SK-N-SH (cell line): ENCODE data around the gene NPFF. TPM values are rescaled to one million over a fixed set of nuclear protein-coding genes. Genes with fewer than 3 reads are reported as not detected.

Experiments
- CTCF ChIA-PET: fragments of 300-600, 350-600 bp; formaldehyde crosslinking; extraction: SDS; loops from one replicate; lab custom pipeline; 2021; lab: Yijun Ruan, JAX
- POLR2A ChIA-PET: fragments of 350-600 bp; sonication (Branson Sonifier 250); formaldehyde crosslinking; extraction: SDS; loops from one replicate; lab custom pipeline; 2020; ENCODE audit warnings: antibody characterized with exemption, inconsistent platforms; lab: Yijun Ruan, JAX
- DNase-seq: peaks from one replicate; pipeline ENCODE4 v3.0.0; 2012
- H2AFZ ChIP-seq: fragments of 200-600 bp; sonication (generic); 2 replicates; pipeline ENCODE4 v1.8.1; 2016; ENCODE audit warnings: antibody characterized with exemption, mild to moderate bottlenecking, low read depth
- H3F3A ChIP-seq: fragments of 200-600 bp; sonication (generic); replicated peaks from 2 replicates; pipeline ENCODE3; 2016; ENCODE audit warnings: antibody characterized with exemption, mild to moderate bottlenecking; ENCODE audit not compliant: insufficient read depth
- H3K27ac ChIP-seq, 2 experiments: fragments of 200-500 bp in 1 of 2; fragments of 200-600 bp in 1 of 2; sonication (Bioruptor generic) in 1 of 2; sonication (generic), shearing (Covaris generic) in 1 of 2; 2 replicates each; pipeline versions ENCODE4 v1.5.1 to v1.6.1; 2014 to 2016; ENCODE audit warnings: low read depth in 2 of 2, inconsistent platforms in 1 of 2, low read length in 1 of 2, mild to moderate bottlenecking in 1 of 2, mixed read lengths in 1 of 2
- H3K27me3 ChIP-seq: fragments of 200-600 bp; sonication (generic), shearing (Covaris generic); 2 replicates; pipeline ENCODE4 v1.6.1; 2016; ENCODE audit warnings: mixed run types; ENCODE audit not compliant: insufficient read depth
- H3K36me3 ChIP-seq, 2 experiments: fragments of 200-500 bp in 1 of 2; fragments of 200-600 bp in 1 of 2; sonication (Bioruptor generic) in 1 of 2; sonication (generic) in 1 of 2; replicated peaks in 1 of 2; 2 replicates each; pipeline versions ENCODE3 to v1.5.1; 2014 to 2016; ENCODE audit warnings: low read length in 1 of 2, mild to moderate bottlenecking in 1 of 2; ENCODE audit not compliant: insufficient read depth in 2 of 2, control insufficient read depth in 1 of 2
- H3K4me1 ChIP-seq, 2 experiments: fragments of 200-500 bp in 1 of 2; fragments of 200-600 bp in 1 of 2; sonication (Bioruptor generic) in 1 of 2; sonication (generic), shearing (Covaris generic) in 1 of 2; 2 replicates each; pipeline versions ENCODE4 v1.5.1 to v1.6.1; 2014 to 2016; ENCODE audit warnings: low read depth in 1 of 2, low read length in 1 of 2, mixed run types in 1 of 2; ENCODE audit not compliant: insufficient read depth in 2 of 2, control insufficient read depth in 1 of 2
- H3K4me2 ChIP-seq: fragments of 200-600 bp; sonication (generic), shearing (Covaris generic); 2 replicates; pipeline ENCODE4 v1.6.1; 2017; ENCODE audit warnings: mixed run types
- H3K4me3 ChIP-seq, 2 experiments: fragments of 200-500 bp in 1 of 2; fragments of 200-600 bp in 1 of 2; sonication (Bioruptor generic) in 1 of 2; sonication (generic), shearing (Covaris generic) in 1 of 2; 2 replicates each; pipeline versions ENCODE4 v1.5.1 to v1.8.1; 2014 to 2016; ENCODE audit warnings: low read depth in 2 of 2, inconsistent platforms in 1 of 2, low read length in 1 of 2, mild to moderate bottlenecking in 1 of 2, mixed read lengths in 1 of 2, moderate library complexity in 1 of 2
- H3K79me2 ChIP-seq: fragments of 200-600 bp; sonication (generic); 2 replicates; pipeline ENCODE4 v1.8.1; 2017; ENCODE audit warnings: mild to moderate bottlenecking; ENCODE audit not compliant: insufficient read depth
- H3K9ac ChIP-seq: fragments of 200-600 bp; sonication (generic); 2 replicates; pipeline ENCODE4 v1.6.1; 2017; ENCODE audit warnings: mixed run types
- H3K9me2 ChIP-seq: fragments of 200-600 bp; sonication (generic); 2 replicates; pipeline ENCODE4 v1.6.1; 2017; ENCODE audit warnings: mixed run types
- H3K9me3 ChIP-seq: fragments of 200-600 bp; sonication (generic); 2 replicates; pipeline ENCODE4 v1.6.1; 2017; ENCODE audit warnings: mixed run types, mild to moderate bottlenecking, moderate library complexity
- H4K20me1 ChIP-seq: fragments of 200-600 bp; sonication (generic); 2 replicates; pipeline ENCODE4 v1.6.1; 2017; ENCODE audit warnings: mild to moderate bottlenecking, mixed run types; ENCODE audit not compliant: insufficient read depth
- CTCF ChIP-seq: fragments of 200-600 bp; sonication (generic); IDR thresholded peaks from 2 replicates; pipeline ENCODE4 v1.6.1; 2017; ENCODE audit warnings: antibody characterized with exemption, mild to moderate bottlenecking, moderate library complexity
- ELF1 ChIP-seq: IDR thresholded peaks from 2 replicates; pipeline ENCODE4 v1.4.0; 2012
- EZH2phosphoT487 ChIP-seq: fragments of 200-600 bp; sonication (generic); IDR thresholded peaks from 2 replicates; pipeline ENCODE4 v1.6.1; 2017; ENCODE audit warnings: low read depth, mixed run types, mild to moderate bottlenecking, antibody characterized with exemption, moderate library complexity, borderline replicate concordance
- FOXJ3 ChIP-seq: sonication (generic); formaldehyde crosslinking; IDR thresholded peaks from 2 replicates; pipeline ENCODE4 v1.5.1; 2020; ENCODE audit warnings: mild to moderate bottlenecking, missing genetic modification reagents
- GATA2 ChIP-seq: sonication (generic); formaldehyde crosslinking; IDR thresholded peaks from 2 replicates; pipeline ENCODE4 v1.5.0; 2020; ENCODE audit warnings: mild to moderate bottlenecking, missing genetic modification reagents
- MEF2A ChIP-seq: IDR thresholded peaks from 2 replicates; pipeline ENCODE4 v1.4.0; 2012; ENCODE audit warnings: low read depth, borderline replicate concordance
- MXI1 ChIP-seq: IDR thresholded peaks from 2 replicates; pipeline ENCODE4 v1.6.1; 2012; ENCODE audit warnings: mild to moderate bottlenecking, low read depth, low read length, improper control_type of control experiment
- PBX3 ChIP-seq: IDR thresholded peaks from 2 replicates; pipeline ENCODE4; 2012
- POLR2AphosphoS5 ChIP-seq: IDR thresholded peaks from 2 replicates; pipeline ENCODE4 v1.6.1; 2012; ENCODE audit warnings: low read depth, low read length
- RAD21 ChIP-seq: IDR thresholded peaks from 2 replicates; pipeline ENCODE4 v1.6.1; 2012; ENCODE audit warnings: mild to moderate bottlenecking, low read length
- RCOR1 ChIP-seq: fragments of 150-350 bp; IDR thresholded peaks from 2 replicates; pipeline ENCODE4 v1.6.1; 2017; ENCODE audit warnings: antibody characterized with exemption, low read length
- REST ChIP-seq: IDR thresholded peaks from 2 replicates; pipeline ENCODE4 v1.6.1; 2012; ENCODE audit warnings: mild to moderate bottlenecking, low read depth, low read length, moderate library complexity
- RXRA ChIP-seq: IDR thresholded peaks from 2 replicates; pipeline ENCODE4 v1.4.0; 2012; ENCODE audit warnings: low read depth, mild to moderate bottlenecking, borderline replicate concordance
- SMC3 ChIP-seq: IDR thresholded peaks from 2 replicates; pipeline ENCODE4 v1.6.1; 2012; ENCODE audit warnings: low read depth, low read length, improper control_type of control experiment
- TAF1 ChIP-seq: IDR thresholded peaks from 2 replicates; pipeline ENCODE4 v1.6.1; 2012; ENCODE audit warnings: low read depth, mild to moderate bottlenecking, low read length, moderate library complexity, borderline replicate concordance
- TCF12 ChIP-seq: IDR thresholded peaks from 2 replicates; pipeline ENCODE4 v1.4.0; 2012
- USF1 ChIP-seq: IDR thresholded peaks from 2 replicates; pipeline ENCODE4 v1.4.0; 2012; ENCODE audit warnings: low read depth, borderline replicate concordance
- USF2 ChIP-seq: fragments of 150-350 bp; IDR thresholded peaks from 2 replicates; pipeline ENCODE4 v1.6.1; 2017; ENCODE audit warnings: antibody characterized with exemption, low read length, low read depth, borderline replicate concordance
- WGBS: methylation state at CpG from one replicate; pipeline ENCODE4 v1.1.6; 2017; ENCODE audit warnings: low lambda C conversion rate; 5-methylcytosine and 5-hydroxymethylcytosine counted together
- polyA plus RNA-seq, 3 experiments: library from polyadenylated mRNA; depleted of rRNA; stranded (reverse); fragments of >200 nt; gene quantifications; 2 replicates each; pipeline ENCODE4 v1.2.3, GENCODE V29; 2012

NPFF gene
- polyA plus RNA-seq, 1 of the 3 experiments (the other 2 are of a cell fraction) = 0.13 TPM

- no peaks in the 10 kb centered on the region for H3K9me2 ChIP-seq
- H3K9me3 ChIP-seq = no peaks in the 10 kb centered on the region
- no peak overlapping the region for H3K4me2 ChIP-seq
- no peak overlapping the region for H2AFZ ChIP-seq
- no peaks in the 10 kb centered on the region for H3K27me3 ChIP-seq
- ChIA-PET POLR2A (interaction anchor here (0.7 to 1.7 kb wide), 4 partner anchors 12 to 20 kb away, joined by 3 to 4 read pairs (median 3); no protein-coding TSS in a partner anchor), CTCF (interaction anchor here (1.1 to 1.7 kb wide), 6 partner anchors 9 to 117 kb away, joined by 3 to 9 read pairs (median 4); no protein-coding TSS in a partner anchor)
- peaks cover 92 to 96% of the 10 kb centered on the region in 2 experiments for H3K36me3 ChIP-seq
- DNase-seq = no peak
- H3K4me1 ChIP-seq = peaks cover 4 to 7% of the 10 kb centered on the region in 2 experiments; a peak in 2 of 4 replicates
- WGBS = 94% methylated on average over 8 of the region's 8 CpGs
- no peak overlapping the region for H3K9ac ChIP-seq
- H3K79me2 ChIP-seq = peaks cover 97% of the 10 kb centered on the region
- TF ChIP-seq RCOR1 (no peak), MXI1 (no peak), SMC3 (no peak), USF1 (no peak), PBX3 (no peak), POLR2AphosphoS5 (no peak), EZH2phosphoT487 (no peak), CTCF (no peak), REST (no peak), MEF2A (no peak), TCF12 (no peak), ELF1 (no peak), RXRA (no peak), RAD21 (no peak), FOXJ3 (no peak), GATA2 (CRISPR knock-in tag) (no peak), TAF1 (no peak), USF2 (no peak)
- peaks cover 47% of the 10 kb centered on the region for H3F3A ChIP-seq
- H4K20me1 ChIP-seq = peaks cover 97% of the 10 kb centered on the region
- no peak overlapping the region for H3K27ac ChIP-seq
- no peak overlapping the region for H3K4me3 ChIP-seq
These were observed 45.7 kb downstream of the NPFF start for GRCh38 chr12:53461591-53461990.
